ENCODE data around the gene SLC12A3. TPM values are rescaled to one million over a fixed set of nuclear protein-coding genes. Genes with fewer than 3 reads are reported as not detected.
"Not testable (repeated sequence)": the region's sequence is repeated elsewhere in the genome, so short reads cannot be mapped to it uniquely, and the experiment has no call there.

SLC12A3 gene
- total RNA-seq, 1 donor from 2014 or later = not detected

DNA sequence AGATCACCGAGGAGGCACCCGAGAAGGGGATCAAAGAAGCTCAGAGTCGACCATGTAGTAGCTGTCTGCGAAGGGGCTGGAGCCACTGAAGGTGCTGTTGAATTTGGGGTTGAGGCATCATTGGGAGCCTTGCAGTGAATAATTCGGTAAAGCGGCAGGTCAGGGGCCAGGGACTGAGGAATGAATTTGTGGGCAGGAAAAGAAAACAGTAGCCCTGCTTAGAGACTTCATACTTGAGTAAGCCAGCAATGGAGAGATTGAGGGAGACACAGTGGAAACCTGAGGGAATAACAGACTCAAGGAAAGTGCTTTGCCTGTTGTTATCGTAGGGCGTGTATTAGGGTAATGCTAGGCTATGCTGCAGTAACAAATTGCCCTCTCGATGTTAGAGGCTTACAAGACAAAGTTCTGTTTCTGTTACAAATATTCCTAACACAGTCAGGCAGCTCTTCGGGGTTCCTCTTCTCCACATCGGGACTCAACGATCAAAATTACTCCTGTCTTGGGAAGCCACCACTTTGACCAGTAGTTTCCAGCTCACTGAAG lies 53.5 kb downstream of the SLC12A3 start:
- DNase-seq (ENCODE audit: low spot score) = peak; percentile 2

GRCh38 chr16:56919099-56919800 lies 54.2 kb downstream of the SLC12A3 start:
- peak; percentile 64 for DNase-seq (ENCODE audit: low spot score)

DNA sequence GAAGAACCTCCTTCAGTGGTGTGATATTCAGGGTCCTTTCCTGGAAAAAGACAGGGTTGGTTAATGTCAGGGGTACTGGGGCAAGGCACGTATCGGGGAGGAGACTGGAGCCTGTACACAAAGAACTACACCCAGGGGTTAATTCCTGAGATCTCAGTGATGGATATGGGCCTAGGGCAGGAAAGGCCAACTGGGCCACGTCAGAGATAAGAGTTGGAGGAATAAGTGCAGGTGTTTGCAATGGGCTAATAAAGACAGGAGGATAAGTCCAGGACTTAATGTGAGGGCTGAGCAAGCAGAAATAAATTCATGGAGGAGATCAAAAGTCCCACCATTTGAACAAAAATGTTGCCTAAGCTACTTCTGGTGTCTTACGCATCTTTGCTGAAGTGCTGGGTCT lies 56.6 kb downstream of the SLC12A3 start:
- DNase-seq (ENCODE audit: low spot score) = peak; percentile 68

DNA sequence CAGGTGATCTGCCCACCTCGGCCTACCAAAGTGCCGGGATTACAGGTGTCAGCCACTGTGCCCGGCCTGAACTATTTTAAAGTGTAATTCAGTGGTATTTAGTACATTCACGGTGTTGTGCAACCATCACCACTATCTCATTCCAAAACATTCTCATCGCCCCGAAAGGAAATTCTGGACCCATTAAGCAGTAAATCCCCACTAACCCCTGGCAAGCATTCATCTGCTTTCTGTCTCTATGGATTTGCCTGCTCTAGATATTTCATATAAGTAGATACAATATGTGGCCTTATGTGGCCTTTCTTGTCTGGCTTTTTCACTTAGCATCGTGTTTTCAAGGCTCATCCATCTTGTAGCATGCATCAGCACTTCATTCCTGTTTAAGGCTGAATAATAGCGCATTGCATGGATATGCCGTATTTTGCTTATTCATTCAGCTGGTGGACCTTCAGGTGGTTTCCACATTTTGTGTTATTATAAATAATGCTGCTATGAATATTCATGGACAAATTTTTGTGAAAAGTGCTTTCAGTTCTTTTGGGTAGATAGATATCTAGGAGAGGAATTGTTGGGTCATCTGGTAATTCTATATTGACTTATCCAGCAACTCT lies 58.6 kb downstream of the SLC12A3 start:
- no peak for DNase-seq (ENCODE audit: low spot score)

GRCh38 chr16:56927471-56927870 lies 62.5 kb downstream of the SLC12A3 start:
- DNase-seq (ENCODE audit: low spot score) = no peak

GRCh38 chr16:56929639-56930038 lies 64.6 kb downstream of the SLC12A3 start:
- DNase-seq (ENCODE audit: low spot score) = no peak

DNA sequence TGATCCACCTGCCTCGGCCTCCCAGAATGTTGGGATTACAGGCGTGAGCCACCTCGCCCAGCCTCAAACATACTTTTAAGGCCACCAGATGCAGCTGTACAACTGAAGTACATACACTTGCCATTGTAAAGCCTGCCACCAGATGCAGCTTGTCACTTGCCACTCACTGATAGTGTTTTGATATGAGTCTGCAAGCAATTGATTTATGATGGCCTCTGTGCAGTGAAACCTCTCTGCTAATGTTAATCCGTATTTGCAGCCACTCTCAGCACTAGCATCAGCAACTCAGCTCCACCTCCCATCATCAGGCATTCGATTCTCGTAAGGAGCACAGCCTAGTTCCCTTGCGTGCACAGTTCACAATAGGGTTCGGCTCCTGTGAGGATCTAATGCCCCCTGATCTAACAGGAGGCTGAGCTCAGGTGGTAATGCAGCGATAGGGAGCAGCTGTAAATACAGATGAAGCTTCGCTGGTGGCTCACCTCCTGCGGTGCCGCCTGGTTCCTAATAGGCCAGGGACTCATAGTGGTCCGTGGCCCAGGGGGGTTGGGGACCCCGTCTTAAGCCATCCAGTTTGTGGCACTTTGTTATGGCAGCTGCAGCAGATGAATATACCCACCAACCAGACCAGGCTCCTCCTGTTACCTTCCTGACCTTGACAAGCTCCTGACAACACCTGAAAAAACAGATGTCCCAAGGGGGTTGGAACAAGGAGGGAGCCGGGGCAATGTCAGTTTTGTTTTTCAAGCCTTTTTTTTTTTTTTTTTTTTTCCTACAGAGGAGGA lies 65.7 kb downstream of the SLC12A3 start:
- DNase-seq (ENCODE audit: low spot score) = no peak

DNA sequence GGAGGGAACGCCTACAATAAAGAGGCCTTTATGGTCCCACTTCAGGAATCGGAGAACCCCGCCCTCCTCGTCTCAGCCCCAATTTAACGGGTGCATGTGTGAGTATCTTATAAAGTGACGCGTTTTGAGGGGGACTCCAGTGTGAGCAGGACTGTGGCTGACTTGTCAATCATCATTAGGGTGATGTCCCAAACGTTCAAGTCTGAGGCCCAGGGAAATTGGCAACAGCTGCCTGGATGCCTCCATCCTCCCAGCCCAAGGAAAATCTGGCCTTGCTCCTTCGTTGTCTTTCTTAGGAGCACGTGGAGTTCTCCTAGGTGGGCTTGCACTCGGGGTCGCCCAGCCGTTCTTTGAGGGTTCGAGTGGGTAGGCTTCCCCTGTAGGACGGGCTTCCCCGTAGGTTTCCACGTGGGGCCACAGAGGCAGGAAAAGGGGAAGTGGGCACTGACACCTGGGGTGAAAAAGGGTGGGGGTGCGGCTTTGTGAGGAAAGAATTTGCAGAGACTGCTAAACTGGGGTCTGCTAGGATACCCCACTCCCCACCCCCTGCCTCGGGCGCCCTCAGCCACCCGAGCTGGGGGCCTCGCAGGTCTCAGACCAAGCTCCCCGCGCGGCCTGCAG lies 66.4 kb downstream of the SLC12A3 start:
- no peak for DNase-seq (ENCODE audit: low spot score)

GRCh38 chr16:56931892-56932720 lies 67.1 kb downstream of the SLC12A3 start, which contains the start of gene HERPUD1:
HERPUD1 (plus strand) TSS chr16:56932142; CDS start chr16:56932245, 103 bp downstream.
- peak; percentile 100 for DNase-seq (ENCODE audit: low spot score)

- peak; percentile 93 for DNase-seq (ENCODE audit: low spot score)
Observed at GRCh38 chr16:56932721-56933619, 68.0 kb downstream of the SLC12A3 start.

GRCh38 chr16:56933828-56934598 lies 69.0 kb downstream of the SLC12A3 start:
- no peak for DNase-seq (ENCODE audit: low spot score)

- not testable (repeated sequence) for DNase-seq (ENCODE audit: low spot score)
Observed at GRCh38 chr16:56934599-56935145, 69.7 kb downstream of the SLC12A3 start.

DNA sequence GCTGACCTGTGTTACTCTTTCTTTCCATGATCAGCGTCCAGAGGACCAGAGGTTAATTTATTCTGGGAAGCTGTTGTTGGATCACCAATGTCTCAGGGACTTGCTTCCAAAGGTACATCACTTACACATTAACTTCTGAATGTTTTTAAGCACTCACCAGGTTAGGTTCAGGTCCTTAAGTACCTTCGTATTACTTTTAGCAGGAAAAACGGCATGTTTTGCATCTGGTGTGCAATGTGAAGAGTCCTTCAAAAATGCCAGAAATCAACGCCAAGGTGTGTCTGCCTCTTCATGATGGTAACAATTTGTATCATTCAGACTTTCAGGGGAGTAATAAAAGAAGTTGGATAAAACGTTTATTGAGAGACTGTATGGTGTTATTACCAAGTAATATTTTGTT lies 70.2 kb downstream of the SLC12A3 start:
- DNase-seq (ENCODE audit: low spot score) = no peak

- no peak for DNase-seq (ENCODE audit: low spot score)
Observed at GRCh38 chr16:56936491-56936890, 71.5 kb downstream of the SLC12A3 start.

DNA sequence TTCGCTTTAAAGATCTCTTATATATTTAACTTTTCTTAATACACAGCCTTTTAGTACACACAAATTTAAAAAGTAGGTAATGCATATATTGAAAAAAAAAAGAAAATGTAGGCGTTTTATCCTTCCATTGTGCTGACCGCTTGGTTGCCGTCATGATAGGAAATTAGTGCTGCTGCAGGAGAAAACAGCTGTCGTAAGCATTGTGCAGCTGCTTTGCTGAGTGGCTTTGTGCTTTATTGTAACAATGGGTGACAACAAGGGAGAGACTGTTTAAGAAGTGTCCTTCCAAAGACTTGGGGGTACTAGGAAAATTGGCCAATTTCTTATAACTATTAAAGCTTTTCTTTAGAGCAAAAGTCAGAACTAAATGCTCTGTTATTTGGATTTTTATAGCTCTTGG lies 71.9 kb downstream of the SLC12A3 start:
- no peak for DNase-seq (ENCODE audit: low spot score)

GRCh38 chr16:56938664-56939513 lies 73.9 kb downstream of the SLC12A3 start:
- DNase-seq (ENCODE audit: low spot score) = no peak

- no peak for DNase-seq (ENCODE audit: low spot score)
Observed at GRCh38 chr16:56939801-56940200, 74.8 kb downstream of the SLC12A3 start.

Measured in mesenteric fat pad (tissue), 1 donor.